Measurements from ENCODE around the gene ENHO.

Gene ENHO

DNA sequence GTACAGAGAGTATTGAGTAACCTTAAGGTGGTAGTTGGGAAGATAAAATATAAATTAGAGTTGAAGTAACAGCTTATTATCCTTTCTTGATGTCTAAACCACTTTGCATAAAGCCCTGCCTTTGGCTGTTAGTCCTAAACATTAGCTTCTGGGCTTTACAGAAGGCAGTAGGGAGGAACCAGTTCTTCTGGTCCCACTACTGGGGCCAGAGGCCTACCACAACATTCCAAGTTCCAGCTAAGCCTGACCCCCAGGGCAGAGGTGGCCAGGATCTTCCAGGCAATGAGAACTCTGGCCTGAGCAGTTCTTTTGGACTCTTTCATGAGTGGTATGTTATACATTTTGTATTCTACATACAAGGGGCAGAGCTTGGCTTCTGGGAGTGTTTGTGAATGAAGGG is 38.1 kb downstream of the ENHO start:
- TF ChIP-seq FOXP2 (optimal IDR thresholded peaks at IDR 0.05; ENCODE audit: borderline replicate concordance, extremely low read depth, extremely low read length, insufficient read depth) (no peak), POLR2AphosphoS5 (IDR thresholded peaks at IDR 0.05; ENCODE audit: low read depth, low read length) (no peak), SIN3A (IDR thresholded peaks at IDR 0.05; ENCODE audit: borderline replicate concordance, insufficient read depth, low read length) (no peak), TAF1 (IDR thresholded peaks at IDR 0.05; ENCODE audit: borderline replicate concordance, insufficient read depth, low read length) (no peak)
- TF ChIP-seq, protein P1, sequence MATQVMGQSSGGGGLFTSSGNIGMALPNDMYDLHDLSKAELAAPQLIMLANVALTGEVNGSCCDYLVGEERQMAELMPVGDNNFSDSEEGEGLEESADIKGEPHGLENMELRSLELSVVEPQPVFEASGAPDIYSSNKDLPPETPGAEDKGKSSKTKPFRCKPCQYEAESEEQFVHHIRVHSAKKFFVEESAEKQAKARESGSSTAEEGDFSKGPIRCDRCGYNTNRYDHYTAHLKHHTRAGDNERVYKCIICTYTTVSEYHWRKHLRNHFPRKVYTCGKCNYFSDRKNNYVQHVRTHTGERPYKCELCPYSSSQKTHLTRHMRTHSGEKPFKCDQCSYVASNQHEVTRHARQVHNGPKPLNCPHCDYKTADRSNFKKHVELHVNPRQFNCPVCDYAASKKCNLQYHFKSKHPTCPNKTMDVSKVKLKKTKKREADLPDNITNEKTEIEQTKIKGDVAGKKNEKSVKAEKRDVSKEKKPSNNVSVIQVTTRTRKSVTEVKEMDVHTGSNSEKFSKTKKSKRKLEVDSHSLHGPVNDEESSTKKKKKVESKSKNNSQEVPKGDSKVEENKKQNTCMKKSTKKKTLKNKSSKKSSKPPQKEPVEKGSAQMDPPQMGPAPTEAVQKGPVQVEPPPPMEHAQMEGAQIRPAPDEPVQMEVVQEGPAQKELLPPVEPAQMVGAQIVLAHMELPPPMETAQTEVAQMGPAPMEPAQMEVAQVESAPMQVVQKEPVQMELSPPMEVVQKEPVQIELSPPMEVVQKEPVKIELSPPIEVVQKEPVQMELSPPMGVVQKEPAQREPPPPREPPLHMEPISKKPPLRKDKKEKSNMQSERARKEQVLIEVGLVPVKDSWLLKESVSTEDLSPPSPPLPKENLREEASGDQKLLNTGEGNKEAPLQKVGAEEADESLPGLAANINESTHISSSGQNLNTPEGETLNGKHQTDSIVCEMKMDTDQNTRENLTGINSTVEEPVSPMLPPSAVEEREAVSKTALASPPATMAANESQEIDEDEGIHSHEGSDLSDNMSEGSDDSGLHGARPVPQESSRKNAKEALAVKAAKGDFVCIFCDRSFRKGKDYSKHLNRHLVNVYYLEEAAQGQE (IDR thresholded peaks at IDR 0.05; ENCODE audit: insufficient read depth in 1 of 2, low read depth in 2 of 2, low read length in 2 of 2) = no peak

DNA sequence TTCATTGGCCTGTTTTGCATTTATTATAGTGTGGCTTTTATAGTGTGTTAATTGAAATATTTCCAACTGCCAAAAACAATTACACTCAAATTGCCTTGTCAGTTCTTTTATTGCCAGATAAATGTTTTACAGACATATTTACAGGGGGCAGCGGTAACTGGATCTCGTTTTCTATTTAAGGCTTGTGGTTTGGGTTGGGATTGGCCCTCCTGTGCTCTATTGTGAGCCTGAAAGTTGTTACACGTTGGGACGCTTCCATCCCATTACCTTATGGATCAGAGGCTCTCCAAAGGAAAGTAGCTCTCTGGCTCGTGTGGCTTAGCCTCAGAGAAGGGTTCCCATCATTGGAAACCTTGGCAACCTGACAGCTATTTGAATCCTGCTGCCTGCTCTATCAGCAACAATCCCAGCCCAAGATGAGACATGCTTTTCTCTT is 43.3 kb downstream of the ENHO start:
- TF ChIP-seq FOXP2 (optimal IDR thresholded peaks at IDR 0.05; ENCODE audit: borderline replicate concordance, extremely low read depth, extremely low read length, insufficient read depth) (no peak), TAF1 (IDR thresholded peaks at IDR 0.05; ENCODE audit: borderline replicate concordance, insufficient read depth, low read length) (no peak), POLR2AphosphoS5 (IDR thresholded peaks at IDR 0.05; ENCODE audit: low read depth, low read length) (no peak), SIN3A (IDR thresholded peaks at IDR 0.05; ENCODE audit: borderline replicate concordance, insufficient read depth, low read length) (no peak)
- TF ChIP-seq, protein P1 (IDR thresholded peaks at IDR 0.05; ENCODE audit: insufficient read depth in 1 of 2, low read depth in 2 of 2, low read length in 2 of 2) = no peak

DNA sequence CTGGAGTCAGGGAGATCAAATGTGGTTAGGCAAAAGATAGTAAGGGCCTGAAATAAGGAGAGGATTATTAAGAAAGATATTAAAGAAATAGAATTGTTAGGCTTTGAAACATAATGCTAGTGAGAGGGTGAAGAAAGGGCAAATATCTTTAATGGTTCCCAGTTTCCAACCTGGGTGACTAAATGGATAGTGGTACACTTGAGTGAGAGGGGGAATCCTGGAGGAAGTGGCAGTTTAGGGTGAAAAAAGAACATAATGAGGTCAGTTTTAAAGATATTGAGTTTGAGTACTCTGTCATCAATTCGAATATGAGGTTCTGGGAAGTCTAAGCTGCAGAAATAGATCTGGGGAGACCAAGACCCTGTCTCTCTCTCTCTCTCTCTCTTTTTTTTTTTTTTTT is 45.2 kb downstream of the ENHO start:
- TF ChIP-seq POLR2AphosphoS5 (IDR thresholded peaks at IDR 0.05; ENCODE audit: low read depth, low read length) = no peak
- TF ChIP-seq, protein P1 (IDR thresholded peaks at IDR 0.05; ENCODE audit: insufficient read depth in 1 of 2, low read depth in 2 of 2, low read length in 2 of 2) = no peak
- no peak for TF ChIP-seq FOXP2 (optimal IDR thresholded peaks at IDR 0.05; ENCODE audit: borderline replicate concordance, extremely low read depth, extremely low read length, insufficient read depth)
- TF ChIP-seq SIN3A (IDR thresholded peaks at IDR 0.05; ENCODE audit: borderline replicate concordance, insufficient read depth, low read length) = no peak
- TF ChIP-seq TAF1 (IDR thresholded peaks at IDR 0.05; ENCODE audit: borderline replicate concordance, insufficient read depth, low read length) = no peak

DNA sequence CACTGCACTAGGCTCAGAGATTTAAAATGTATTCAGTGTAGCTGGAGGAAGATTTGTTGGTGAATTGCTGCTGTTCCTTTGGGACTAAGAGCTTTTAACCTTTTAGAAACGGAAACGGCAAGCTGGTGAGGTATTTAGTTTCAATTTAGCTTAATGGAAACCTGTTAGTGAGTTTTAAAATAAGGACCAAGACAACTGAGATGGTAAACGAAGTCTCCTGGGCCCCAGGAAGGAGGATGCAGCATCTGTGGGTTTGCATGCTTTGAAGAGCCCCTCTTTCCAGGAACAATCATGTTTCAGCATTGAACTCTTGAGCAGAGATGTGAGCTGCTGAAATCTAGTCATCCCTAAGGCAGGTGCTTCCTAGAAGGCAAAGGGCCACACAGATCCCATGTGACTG is 47.7 kb downstream of the ENHO start:
- TF ChIP-seq TAF1 (IDR thresholded peaks at IDR 0.05; ENCODE audit: borderline replicate concordance, insufficient read depth, low read length) (no peak), FOXP2 (optimal IDR thresholded peaks at IDR 0.05; ENCODE audit: borderline replicate concordance, extremely low read depth, extremely low read length, insufficient read depth) (no peak), POLR2AphosphoS5 (IDR thresholded peaks at IDR 0.05; ENCODE audit: low read depth, low read length) (no peak)
- TF ChIP-seq, protein P1 (IDR thresholded peaks at IDR 0.05; ENCODE audit: insufficient read depth in 1 of 2, low read depth in 2 of 2, low read length in 2 of 2) = no peak

Measured in PFSK-1 (cell line).